Left lung (tissue), 10 donors: ENCODE measurements around the gene FAM13A. TPM values are rescaled to one million over a fixed set of nuclear protein-coding genes. Genes with fewer than 3 reads are reported as not detected.
"Not testable (repeated sequence)": the region's sequence is repeated elsewhere in the genome, so short reads cannot be mapped to it uniquely, and the experiment has no call there.

Source experiments
- ATAC-seq: fragments of 200-7000 bp; cut with Tn5 transposase; one replicate; pipeline ENCODE4 v1.9.1; 2020; ENCODE audit warnings: moderate library complexity
- DNase-seq, 4 donors: peaks; one replicate each; pipeline ENCODE4 v3.0.0-alpha.2; 2013 to 2020
- H3K27ac ChIP-seq, 2 donors: fragments of 200-600 bp; sonication (generic) in 1 of 2; one replicate each; pipeline versions ENCODE4 v1.5.0 to v1.8.0; 2020 to 2021
- H3K27me3 ChIP-seq, 2 donors: fragments of 200-600 bp; sonication (generic) in 1 of 2; one replicate each; pipeline versions ENCODE4 v1.5.0 to v1.8.0; 2020 to 2021
- H3K36me3 ChIP-seq, 2 donors: fragments of 200-600 bp; sonication (generic) in 1 of 2; one replicate each; pipeline versions ENCODE4 v1.5.0 to v1.8.0; 2020 to 2021
- H3K4me1 ChIP-seq, 2 donors: fragments of 200-600 bp; one replicate each; pipeline ENCODE4 v1.8.0; 2021
- H3K4me3 ChIP-seq, 2 donors: fragments of 200-600 bp; sonication (generic) in 1 of 2; one replicate each; pipeline versions ENCODE4 v1.5.0 to v1.8.0; 2020 to 2021; ENCODE audit warnings: mild to moderate bottlenecking in 1 of 2
- H3K9me3 ChIP-seq, 2 donors: fragments of 200-600 bp; sonication (generic) in 1 of 2; one replicate each; pipeline versions ENCODE4 v1.5.0 to v1.8.0; 2020 to 2021
- intact Hi-C, 2 donors: fragments of 100-400 bp; cut with DNase I; formaldehyde crosslinking; loops; one replicate each; pipeline versions ENCODE4 v1.11.2 to v1.14.2; 2022
- polyA plus RNA-seq, 6 donors: library from polyadenylated mRNA; unstranded; fragments of 120-200 nt; gene quantifications; one replicate each; pipeline ENCODE4 v1.2.1, GENCODE V29; 2013; ENCODE audit not compliant: insufficient read length in 6 of 6
- total RNA-seq, 2 donors: library from RNA; stranded (reverse); fragmentation: NEBNext Ultra II Directional; extraction: Animal tissue kit (Norgen Biotek cat#: 25700); gene quantifications; one replicate each; pipeline ENCODE4 v1.2.1, GENCODE V29; 2021
- TF ChIP-seq, protein P1 (sequence below), 2 donors: fragments of 200-600 bp; sonication (generic) in 1 of 2; IDR thresholded peaks; one replicate each; pipeline versions ENCODE4 v1.5.0 to v1.8.0; 2021; ENCODE audit warnings: antibody characterized with exemption in 2 of 2
- donor health status: DM: no; HTN: yes; CAD: no.
- donor health status: DM: no; HTN: no; CAD: no.

FAM13A gene
- total and polyA plus RNA-seq, 8 donors = 22.2 to 69.5 (median 52.2) TPM

- H3K4me1 ChIP-seq = peaks cover 14 to 31% of the 10 kb centered on the region in 2 donors
- TF ChIP-seq, protein P1, sequence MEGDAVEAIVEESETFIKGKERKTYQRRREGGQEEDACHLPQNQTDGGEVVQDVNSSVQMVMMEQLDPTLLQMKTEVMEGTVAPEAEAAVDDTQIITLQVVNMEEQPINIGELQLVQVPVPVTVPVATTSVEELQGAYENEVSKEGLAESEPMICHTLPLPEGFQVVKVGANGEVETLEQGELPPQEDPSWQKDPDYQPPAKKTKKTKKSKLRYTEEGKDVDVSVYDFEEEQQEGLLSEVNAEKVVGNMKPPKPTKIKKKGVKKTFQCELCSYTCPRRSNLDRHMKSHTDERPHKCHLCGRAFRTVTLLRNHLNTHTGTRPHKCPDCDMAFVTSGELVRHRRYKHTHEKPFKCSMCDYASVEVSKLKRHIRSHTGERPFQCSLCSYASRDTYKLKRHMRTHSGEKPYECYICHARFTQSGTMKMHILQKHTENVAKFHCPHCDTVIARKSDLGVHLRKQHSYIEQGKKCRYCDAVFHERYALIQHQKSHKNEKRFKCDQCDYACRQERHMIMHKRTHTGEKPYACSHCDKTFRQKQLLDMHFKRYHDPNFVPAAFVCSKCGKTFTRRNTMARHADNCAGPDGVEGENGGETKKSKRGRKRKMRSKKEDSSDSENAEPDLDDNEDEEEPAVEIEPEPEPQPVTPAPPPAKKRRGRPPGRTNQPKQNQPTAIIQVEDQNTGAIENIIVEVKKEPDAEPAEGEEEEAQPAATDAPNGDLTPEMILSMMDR (IDR thresholded peaks at IDR 0.05) = no peak
- H3K27ac ChIP-seq = peak overlapping the region; percentile 41 to 78
- no peaks in the 10 kb centered on the region for H3K27me3 ChIP-seq
- H3K9me3 ChIP-seq = no peaks in the 10 kb centered on the region
- peak; percentile 68 for ATAC-seq
- H3K36me3 ChIP-seq = no peaks in the 10 kb centered on the region
- intact Hi-C loops = no loop called here
- H3K4me3 ChIP-seq = no peak overlapping the region
- no peak for DNase-seq
These were observed 198.2 kb downstream of the FAM13A start for GRCh38 chr4:88858752-88859151.

DNA sequence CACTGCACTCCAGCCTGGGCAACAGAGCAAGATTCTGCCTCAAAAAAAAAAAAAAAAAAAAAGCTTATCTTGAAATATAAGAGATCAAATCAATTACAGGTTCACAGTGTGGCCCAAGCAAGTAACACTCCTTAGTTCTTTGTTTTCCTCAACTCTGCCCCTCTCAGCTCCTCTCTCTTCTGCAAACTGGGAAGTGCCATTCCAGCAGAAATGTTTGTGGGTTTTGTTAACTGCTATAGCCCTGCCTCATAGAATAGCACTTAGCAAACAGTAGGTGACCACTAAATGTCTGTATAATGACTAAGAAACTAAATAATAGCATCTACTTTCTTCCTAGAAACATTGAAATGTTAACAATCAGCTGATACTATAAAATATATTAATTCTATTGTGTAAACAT, 199.4 kb downstream of the FAM13A start:
- Histone ChIP-seq H3K36me3 (no peaks in the 10 kb centered on the region), H3K4me1 (peaks cover 14 to 31% of the 10 kb centered on the region in 2 donors), H3K27ac (no peak overlapping the region), H3K4me3 (no peak overlapping the region), H3K27me3 (no peaks in the 10 kb centered on the region), H3K9me3 (no peaks in the 10 kb centered on the region)
- intact Hi-C loops = no loop called here
- TF ChIP-seq, protein P1 (IDR thresholded peaks at IDR 0.05) = no peak
- DNase-seq = no peak
- peak; percentile 45 for ATAC-seq

- Histone ChIP-seq H3K9me3 (no peaks in the 10 kb centered on the region), H3K4me1 (peaks cover 3 to 17% of the 10 kb centered on the region in 2 donors), H3K27ac (no peak overlapping the region), H3K27me3 (no peaks in the 10 kb centered on the region), H3K4me3 (no peak overlapping the region), H3K36me3 (no peaks in the 10 kb centered on the region)
- TF ChIP-seq, protein P1 (IDR thresholded peaks at IDR 0.05) = no peak
- DNase-seq (no peak), ATAC-seq (no peak)
- intact Hi-C loops = no loop called here
These were observed 202.5 kb downstream of the FAM13A start for GRCh38 chr4:88854481-88854880.

- ATAC-seq, H3K4me3 ChIP-seq, H3K27ac ChIP-seq, DNase-seq, intact Hi-C loops, H3K36me3 ChIP-seq, H3K27me3 ChIP-seq, H3K9me3 ChIP-seq: not testable (repeated sequence)
- H3K4me1 ChIP-seq = peaks cover 0 to 11% of the 10 kb centered on the region in 2 donors
These were observed 203.4 kb downstream of the FAM13A start for GRCh38 chr4:88853583-88853982.

DNA sequence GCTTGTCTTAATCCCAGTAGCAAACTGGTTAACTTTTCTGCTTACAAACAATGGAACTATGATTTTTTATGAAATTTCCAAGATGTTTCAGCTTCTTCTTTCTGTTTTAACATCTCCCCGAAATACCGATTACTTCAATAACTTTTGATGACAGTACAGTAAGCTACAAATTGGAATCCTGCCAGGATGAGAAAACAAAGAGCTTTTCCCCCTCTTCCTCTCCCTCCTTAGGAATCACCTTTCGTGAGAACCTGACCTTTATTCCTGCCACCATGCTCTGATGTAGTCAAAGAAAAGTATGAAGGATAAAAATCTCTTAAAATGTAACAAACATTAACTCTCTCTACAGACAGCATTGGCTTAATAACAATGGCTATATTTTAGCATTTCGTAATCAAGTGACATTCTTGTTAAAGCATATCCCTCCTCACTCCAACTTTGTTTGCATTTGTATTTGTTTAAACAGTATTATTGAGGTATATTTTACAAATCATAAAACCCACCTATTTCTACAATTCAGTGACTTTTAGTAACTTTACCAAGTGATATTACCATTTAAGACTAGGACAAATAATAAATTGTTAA, 210.7 kb downstream of the FAM13A start:
- Histone ChIP-seq H3K4me3 (no peak overlapping the region), H3K27me3 (no peaks in the 10 kb centered on the region), H3K27ac (no peak overlapping the region), H3K4me1 (peaks cover 0 to 8% of the 10 kb centered on the region in 2 donors), H3K9me3 (no peaks in the 10 kb centered on the region), H3K36me3 (no peaks in the 10 kb centered on the region)
- intact Hi-C loops = no loop called here
- peak in 1 of 4 donors; percentile 24 for DNase-seq
- no peak for ATAC-seq
- TF ChIP-seq, protein P1 (IDR thresholded peaks at IDR 0.05) = no peak
